H4 (cell line): ENCODE data around the gene AUTS2. TPM values are rescaled to one million over a fixed set of nuclear protein-coding genes. Genes with fewer than 3 reads are reported as not detected.

Experiments used
- DNase-seq: peaks from one replicate; pipeline ENCODE4 v3.0.0-alpha.2; 2015; ENCODE audit warnings: low spot score
- total RNA-seq: library from RNA; depleted of rRNA; stranded (reverse); fragments of >200 nt; shearing (Covaris generic); gene quantifications from 2 replicates; pipeline ENCODE4 v1.2.3, GENCODE V29; 2014

AUTS2 gene
- total RNA-seq, 1 experiment from 2014 or later, result 4.1 TPM

GRCh38 chr7:70489813-70490212 lies 891.5 kb downstream of the AUTS2 start:
- no peak for DNase-seq

- no peak for DNase-seq
These were observed 894.4 kb downstream of the AUTS2 start for GRCh38 chr7:70492625-70493024.

GRCh38 chr7:70494225-70495032 lies 896.2 kb downstream of the AUTS2 start:
- no peak for DNase-seq

- no peak for DNase-seq
These were observed 896.7 kb downstream of the AUTS2 start for GRCh38 chr7:70495033-70495376.

GRCh38 chr7:70497793-70498192 lies 899.5 kb downstream of the AUTS2 start:
- DNase-seq, result no peak

GRCh38 chr7:70498232-70498992 lies 900.1 kb downstream of the AUTS2 start:
- no peak for DNase-seq

- DNase-seq, result no peak
These were observed 902.0 kb downstream of the AUTS2 start for GRCh38 chr7:70500261-70500660.

- no peak for DNase-seq
These were observed 904.0 kb downstream of the AUTS2 start for GRCh38 chr7:70502117-70502863.

GRCh38 chr7:70504254-70504653 lies 906.0 kb downstream of the AUTS2 start:
- DNase-seq, result no peak

- no peak for DNase-seq
These were observed 907.2 kb downstream of the AUTS2 start for GRCh38 chr7:70505468-70505867.

- no peak for DNase-seq
These were observed 907.6 kb downstream of the AUTS2 start for GRCh38 chr7:70505886-70506285.

- no peak for DNase-seq
These were observed 908.2 kb downstream of the AUTS2 start for GRCh38 chr7:70506434-70506833.

- DNase-seq, result no peak
These were observed 913.9 kb downstream of the AUTS2 start for GRCh38 chr7:70512144-70512543.

- DNase-seq, result no peak
These were observed 914.5 kb downstream of the AUTS2 start for GRCh38 chr7:70512761-70513160.

- no peak for DNase-seq
These were observed 922.3 kb downstream of the AUTS2 start for GRCh38 chr7:70520611-70521010.

GRCh38 chr7:70523249-70523988 lies 925.1 kb downstream of the AUTS2 start:
- DNase-seq, result no peak

- DNase-seq, result no peak
These were observed 925.7 kb downstream of the AUTS2 start for GRCh38 chr7:70523989-70524351.

- no peak for DNase-seq
These were observed 927.7 kb downstream of the AUTS2 start for GRCh38 chr7:70525991-70526390.

GRCh38 chr7:70527520-70528115 lies 929.3 kb downstream of the AUTS2 start:
- DNase-seq, result no peak

- no peak for DNase-seq
These were observed 931.2 kb downstream of the AUTS2 start for GRCh38 chr7:70529436-70529835.

GRCh38 chr7:70529914-70530585 lies 931.8 kb downstream of the AUTS2 start:
- no peak for DNase-seq
